HG03060 (cell line): ENCODE data around the gene COP1.

ENCODE experiments used
- ATAC-seq: cut with Tn5 transposase; IDR thresholded peaks from one replicate; pipeline ENCODE4 v1.9.1; 2021; ENCODE audit warnings: low read depth, moderate number of reproducible peaks; ENCODE audit not compliant: unreplicated experiment

The COP1 gene

GRCh38 chr1:175914115-175914514 lies 293.0 kb downstream of the COP1 start:
- ATAC-seq, result no peak

- ATAC-seq, result no peak
These were observed 295.9 kb downstream of the COP1 start for GRCh38 chr1:175911138-175911537.

- ATAC-seq, result no peak
These were observed 300.7 kb downstream of the COP1 start for GRCh38 chr1:175906370-175906769.

- ATAC-seq, result no peak
These were observed 302.3 kb downstream of the COP1 start for GRCh38 chr1:175904808-175905207.

- ATAC-seq, result no peak
These were observed 304.8 kb downstream of the COP1 start for GRCh38 chr1:175902281-175902680.

GRCh38 chr1:175901076-175901836 lies 305.8 kb downstream of the COP1 start:
- no peak for ATAC-seq

GRCh38 chr1:175900171-175900570 lies 306.9 kb downstream of the COP1 start:
- ATAC-seq, result no peak

GRCh38 chr1:175895966-175896365 lies 311.1 kb downstream of the COP1 start:
- ATAC-seq, result no peak
